NB4 (cell line): ENCODE measurements around the gene MCAM.

Source experiments
- DNase-seq: peaks from one replicate; pipeline ENCODE4 v3.0.0; 2010; ENCODE audit warnings: low read depth
- H3K4me3 ChIP-seq: one replicate; pipeline ENCODE4 v1.5.1; 2011; ENCODE audit warnings: mild to moderate bottlenecking, low read depth, low read length, moderate library complexity
- MAX ChIP-seq: IDR thresholded peaks from 2 replicates; pipeline ENCODE4 v1.6.1; 2011; ENCODE audit warnings: low read depth, low read length
- MYC ChIP-seq: IDR thresholded peaks from 2 replicates; pipeline ENCODE4 v1.6.1; 2011; ENCODE audit warnings: low read depth, low read length
- POLR2A ChIP-seq: IDR thresholded peaks from 2 replicates; pipeline ENCODE4 v1.6.1; 2011; ENCODE audit warnings: mild to moderate bottlenecking; ENCODE audit not compliant: insufficient read length; ENCODE audit errors: extremely low read depth
- TF ChIP-seq, protein P1 (sequence below): IDR thresholded peaks from one replicate; pipeline ENCODE4 v1.5.1; 2012; ENCODE audit warnings: low read depth, low read length

Gene MCAM

GRCh38 chr11:119335091-119335654, 18.2 kb upstream of the MCAM start:
- H3K4me3 ChIP-seq = peak overlapping the region; percentile 69
- no peak for DNase-seq
- TF ChIP-seq POLR2A (no peak), MYC (no peak), MAX (no peak)
- TF ChIP-seq, protein P1, sequence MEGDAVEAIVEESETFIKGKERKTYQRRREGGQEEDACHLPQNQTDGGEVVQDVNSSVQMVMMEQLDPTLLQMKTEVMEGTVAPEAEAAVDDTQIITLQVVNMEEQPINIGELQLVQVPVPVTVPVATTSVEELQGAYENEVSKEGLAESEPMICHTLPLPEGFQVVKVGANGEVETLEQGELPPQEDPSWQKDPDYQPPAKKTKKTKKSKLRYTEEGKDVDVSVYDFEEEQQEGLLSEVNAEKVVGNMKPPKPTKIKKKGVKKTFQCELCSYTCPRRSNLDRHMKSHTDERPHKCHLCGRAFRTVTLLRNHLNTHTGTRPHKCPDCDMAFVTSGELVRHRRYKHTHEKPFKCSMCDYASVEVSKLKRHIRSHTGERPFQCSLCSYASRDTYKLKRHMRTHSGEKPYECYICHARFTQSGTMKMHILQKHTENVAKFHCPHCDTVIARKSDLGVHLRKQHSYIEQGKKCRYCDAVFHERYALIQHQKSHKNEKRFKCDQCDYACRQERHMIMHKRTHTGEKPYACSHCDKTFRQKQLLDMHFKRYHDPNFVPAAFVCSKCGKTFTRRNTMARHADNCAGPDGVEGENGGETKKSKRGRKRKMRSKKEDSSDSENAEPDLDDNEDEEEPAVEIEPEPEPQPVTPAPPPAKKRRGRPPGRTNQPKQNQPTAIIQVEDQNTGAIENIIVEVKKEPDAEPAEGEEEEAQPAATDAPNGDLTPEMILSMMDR = no peak

GRCh38 chr11:119334174-119334930, 17.4 kb upstream of the MCAM start, which contains the start of gene RNF26:
Gene RNF26 (plus strand): TSS chr11:119334527. CDS start chr11:119335123, 596 bp downstream.
- peak; percentile 99 for DNase-seq
- TF ChIP-seq, protein P1 = no peak
- peak; percentile 81 for TF ChIP-seq POLR2A
- peak; percentile 30; the same call in 1 of the 2 replicates for TF ChIP-seq MAX
- H3K4me3 ChIP-seq = peak within 1 kb of the TSS; percentile 69

GRCh38 chr11:119332111-119332765, 15.3 kb upstream of the MCAM start:
- no peak for DNase-seq
- H3K4me3 ChIP-seq = no peak overlapping the region
- TF ChIP-seq MAX = no peak
- TF ChIP-seq, protein P1 = no peak
- TF ChIP-seq MYC = no peak
- TF ChIP-seq POLR2A = no peak

- no peak for TF ChIP-seq MYC
- no peak for TF ChIP-seq MAX
- no peak for TF ChIP-seq POLR2A
- TF ChIP-seq, protein P1 = no peak
- no peak for DNase-seq
- no peak overlapping the region for H3K4me3 ChIP-seq
These were observed 13.3 kb upstream of the MCAM start for GRCh38 chr11:119330237-119330636.

DNA sequence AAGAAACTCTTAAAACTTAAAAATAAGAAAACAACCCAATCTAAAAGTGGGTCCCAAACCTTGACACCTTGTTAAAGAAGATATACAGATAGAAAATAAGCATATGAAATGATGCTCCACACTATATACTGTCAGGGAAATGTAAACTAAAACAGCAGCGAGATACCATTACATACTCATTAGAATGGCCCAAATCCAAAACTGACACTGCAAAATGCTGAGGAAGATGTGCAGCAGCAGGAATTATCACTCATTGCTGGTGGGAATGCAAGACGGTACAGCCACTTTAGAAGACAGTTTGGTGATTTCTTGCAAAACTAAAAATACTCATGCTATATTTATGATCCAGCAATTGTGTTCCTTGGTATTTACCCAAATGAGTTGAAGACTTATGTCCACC, 12.4 kb upstream of the MCAM start:
- no peak for DNase-seq
- TF ChIP-seq MAX (no peak), MYC (no peak), POLR2A (no peak)
- TF ChIP-seq, protein P1 = no peak

More for the DNA sequence above, 12.4 kb upstream of the MCAM start:
- no peak overlapping the region for H3K4me3 ChIP-seq
